Measurements from ENCODE around the gene XXYLT1.

The XXYLT1 gene

DNA sequence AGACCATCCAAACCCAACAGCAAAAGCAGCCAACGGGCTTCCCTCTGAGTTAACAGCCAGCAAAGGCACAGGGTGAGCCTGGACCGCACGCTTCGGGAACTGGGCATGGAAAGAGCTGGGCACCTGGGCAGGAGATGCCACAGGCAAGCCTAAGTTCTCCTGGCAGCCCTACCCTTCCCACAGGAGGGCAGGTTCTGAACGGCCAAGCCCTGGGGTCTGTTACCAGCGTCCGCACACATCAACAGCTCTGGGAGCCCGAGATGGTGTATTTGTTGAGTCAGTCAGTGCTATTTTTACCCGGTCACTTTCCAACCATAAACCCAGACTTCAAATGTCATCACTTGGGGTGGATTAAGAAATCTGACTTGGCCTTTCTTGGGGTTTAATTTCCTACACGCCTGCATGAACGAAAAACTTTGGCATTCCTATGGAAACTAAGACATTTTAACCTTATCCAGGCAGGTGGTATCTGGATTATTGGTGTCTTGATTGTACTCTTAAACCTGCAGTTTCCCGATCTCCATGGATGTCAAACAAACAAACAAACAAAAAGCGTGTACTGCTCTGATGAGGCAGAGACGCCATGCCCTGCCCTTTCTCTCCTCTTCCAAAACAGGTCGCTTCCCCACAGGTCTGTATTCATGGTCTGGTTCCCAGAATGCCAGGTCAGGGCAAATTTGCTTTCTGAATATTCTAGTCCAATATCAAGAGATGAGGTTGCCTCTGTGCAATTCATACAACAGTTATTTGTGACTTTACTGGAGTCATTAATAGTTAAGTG is 99.7 kb downstream of the XXYLT1 start:
- DNase-seq (ENCODE audit: low read depth in 4 of 4, low spot score in 1 of 4): no peak

DNA sequence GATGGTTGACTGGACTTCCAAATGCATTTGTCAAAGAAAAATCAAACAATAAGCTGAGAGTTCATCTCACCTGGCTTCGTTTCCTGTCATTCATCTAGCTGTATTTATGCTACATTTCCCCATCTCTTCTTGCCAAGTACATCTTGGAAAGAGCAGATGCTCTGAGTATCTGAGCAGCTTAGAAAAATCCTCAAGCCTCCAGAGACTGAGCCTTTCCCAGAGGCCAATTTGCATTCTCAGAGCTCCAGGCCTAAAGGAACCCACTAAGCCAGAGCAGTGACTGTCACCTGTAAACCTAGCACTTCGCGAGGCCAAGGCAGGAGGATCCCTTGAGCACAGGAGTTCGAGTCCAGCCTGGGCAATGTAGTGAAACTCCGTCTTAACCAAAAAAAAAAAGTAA is 100.5 kb downstream of the XXYLT1 start:
- DNase-seq (ENCODE audit: low read depth in 4 of 4, low spot score in 1 of 4): no peak

DNA sequence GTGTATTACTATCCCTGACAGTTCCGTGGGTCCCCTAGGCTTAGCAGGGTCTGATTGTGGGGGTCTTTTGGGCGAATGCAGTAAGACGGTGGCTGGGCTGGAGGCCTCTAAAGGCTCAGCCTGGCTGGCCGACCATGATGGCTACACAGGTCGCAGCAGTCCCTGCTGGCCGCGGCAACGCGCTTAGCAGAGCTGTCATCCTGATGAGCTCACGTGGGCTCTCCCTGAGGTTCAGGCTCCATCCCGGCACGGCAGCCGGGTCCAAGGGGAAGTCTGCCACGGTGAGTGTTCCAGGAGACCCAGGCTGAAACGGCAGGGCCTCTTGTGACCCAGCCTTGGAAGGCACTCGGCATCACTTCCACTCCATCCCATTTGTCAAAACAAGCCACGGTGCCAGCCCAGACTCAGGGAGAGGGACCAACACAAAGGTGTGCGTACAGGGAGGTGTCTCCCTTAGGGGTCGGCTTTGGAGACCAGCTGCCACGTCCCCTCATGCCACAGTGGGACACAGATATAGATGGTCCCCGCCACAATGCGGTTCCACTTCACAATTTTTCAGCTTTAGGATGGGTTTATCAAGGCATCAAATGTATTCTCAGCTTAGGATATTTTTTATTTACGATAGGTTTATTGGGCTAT is 101.8 kb downstream of the XXYLT1 start:
- no peak for DNase-seq (ENCODE audit: low read depth in 4 of 4, low spot score in 1 of 4)

DNA sequence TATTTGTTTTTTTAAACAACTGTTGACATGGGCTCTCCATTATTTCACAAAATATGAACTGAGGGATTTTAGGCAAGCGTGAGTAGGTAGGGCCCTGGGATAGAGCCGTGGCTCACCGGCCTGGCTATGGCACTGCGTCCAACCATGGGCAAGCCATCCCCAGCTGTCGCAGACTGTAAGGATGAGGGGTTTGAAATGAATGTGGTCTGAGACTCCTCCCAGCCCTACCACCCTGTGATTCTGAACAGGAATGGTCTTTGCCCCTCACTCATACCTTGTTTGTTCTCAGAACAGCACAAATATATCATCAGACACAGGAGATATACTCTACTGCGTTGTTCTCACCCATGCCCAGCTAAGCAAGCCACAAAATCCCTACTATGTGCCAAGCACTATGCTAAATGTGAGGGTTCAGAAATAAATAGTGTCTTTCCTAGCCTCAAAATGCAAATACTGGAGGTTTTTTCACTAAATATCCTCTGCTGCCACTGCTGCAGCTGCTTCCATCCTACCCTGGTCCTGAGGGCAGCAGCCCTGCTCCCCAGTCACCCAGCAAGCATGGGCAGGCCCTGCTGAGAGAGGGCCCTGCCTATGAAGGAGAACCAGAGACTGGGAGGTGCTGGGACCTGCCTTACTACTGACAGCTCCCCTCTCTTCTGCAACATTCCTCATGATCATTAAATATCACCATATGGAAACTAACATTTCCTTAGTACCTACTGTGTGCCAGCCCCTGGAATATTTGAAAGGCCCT is 102.8 kb downstream of the XXYLT1 start:
- no peak for DNase-seq (ENCODE audit: low read depth in 4 of 4, low spot score in 1 of 4)

DNA sequence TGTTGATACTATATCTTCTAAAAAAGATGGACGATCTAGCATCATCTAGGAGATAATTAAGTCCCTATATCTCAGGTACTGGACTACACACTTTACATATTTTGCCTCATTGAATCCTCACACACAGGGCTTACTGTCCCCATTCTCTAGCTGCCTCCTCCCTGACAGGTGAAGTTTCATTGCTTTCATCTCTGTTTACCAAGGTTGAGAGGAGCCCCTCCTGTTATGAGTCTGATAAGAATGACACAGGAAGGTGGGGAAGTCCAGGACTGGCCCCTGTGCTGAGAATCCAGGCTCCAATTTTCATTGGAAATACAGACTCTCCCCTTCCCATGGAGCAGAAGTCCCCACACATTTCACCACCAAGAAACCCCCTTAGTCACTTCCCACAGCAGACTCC is 105.2 kb downstream of the XXYLT1 start:
- no peak for DNase-seq (ENCODE audit: low read depth in 4 of 4, low spot score in 1 of 4)

DNA sequence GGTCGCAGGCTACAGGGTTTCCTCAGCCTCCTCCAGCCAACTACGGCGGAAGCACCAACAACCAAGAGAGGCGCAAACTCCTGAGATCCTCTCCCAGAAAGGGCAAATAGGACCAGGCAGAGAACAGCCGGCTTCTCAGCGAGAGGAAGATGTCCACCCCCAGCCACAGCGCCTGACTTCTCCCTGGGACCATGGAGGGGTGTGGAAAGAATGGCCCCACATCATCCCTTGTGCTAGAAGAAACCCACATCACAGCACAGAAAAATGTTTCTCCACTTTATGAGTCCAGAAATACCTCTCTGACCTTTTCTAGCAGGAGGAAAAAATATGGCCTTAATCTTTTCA is 105.7 kb downstream of the XXYLT1 start:
- no peak for DNase-seq (ENCODE audit: low read depth in 4 of 4, low spot score in 1 of 4)

DNA sequence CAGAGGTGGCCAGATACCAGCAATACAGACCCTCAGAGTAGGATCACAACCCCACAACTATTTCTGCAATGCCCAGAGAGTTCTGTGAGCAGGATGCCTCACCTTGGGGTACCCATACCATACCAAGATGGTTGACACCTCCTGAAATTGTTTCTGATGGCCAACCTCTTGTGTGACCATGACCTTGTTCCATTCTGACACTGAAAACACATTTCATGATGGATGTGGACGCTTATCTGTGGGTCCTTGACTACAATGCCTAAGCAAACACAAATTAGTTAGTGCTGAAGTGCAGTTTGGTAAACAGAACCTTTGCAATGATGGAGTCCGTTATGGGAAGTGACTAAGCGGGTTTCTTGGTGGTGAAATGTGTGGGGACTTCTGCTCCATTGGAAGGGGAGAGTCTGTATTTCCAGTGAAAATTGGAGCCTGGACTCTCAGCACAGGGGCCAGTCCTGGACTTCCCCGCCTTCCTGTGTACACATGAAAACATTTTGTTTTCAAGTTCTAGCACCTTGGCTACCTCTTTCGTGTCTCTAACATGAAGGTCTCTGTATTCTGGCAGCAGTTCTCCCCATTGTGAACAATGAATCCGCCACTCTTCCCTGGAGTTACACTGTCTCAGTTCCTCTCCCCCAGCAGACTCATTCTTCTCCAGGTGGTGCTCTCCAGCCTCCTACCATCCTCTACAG is 106.2 kb downstream of the XXYLT1 start:
- no peak for DNase-seq (ENCODE audit: low read depth in 4 of 4, low spot score in 1 of 4)

DNA sequence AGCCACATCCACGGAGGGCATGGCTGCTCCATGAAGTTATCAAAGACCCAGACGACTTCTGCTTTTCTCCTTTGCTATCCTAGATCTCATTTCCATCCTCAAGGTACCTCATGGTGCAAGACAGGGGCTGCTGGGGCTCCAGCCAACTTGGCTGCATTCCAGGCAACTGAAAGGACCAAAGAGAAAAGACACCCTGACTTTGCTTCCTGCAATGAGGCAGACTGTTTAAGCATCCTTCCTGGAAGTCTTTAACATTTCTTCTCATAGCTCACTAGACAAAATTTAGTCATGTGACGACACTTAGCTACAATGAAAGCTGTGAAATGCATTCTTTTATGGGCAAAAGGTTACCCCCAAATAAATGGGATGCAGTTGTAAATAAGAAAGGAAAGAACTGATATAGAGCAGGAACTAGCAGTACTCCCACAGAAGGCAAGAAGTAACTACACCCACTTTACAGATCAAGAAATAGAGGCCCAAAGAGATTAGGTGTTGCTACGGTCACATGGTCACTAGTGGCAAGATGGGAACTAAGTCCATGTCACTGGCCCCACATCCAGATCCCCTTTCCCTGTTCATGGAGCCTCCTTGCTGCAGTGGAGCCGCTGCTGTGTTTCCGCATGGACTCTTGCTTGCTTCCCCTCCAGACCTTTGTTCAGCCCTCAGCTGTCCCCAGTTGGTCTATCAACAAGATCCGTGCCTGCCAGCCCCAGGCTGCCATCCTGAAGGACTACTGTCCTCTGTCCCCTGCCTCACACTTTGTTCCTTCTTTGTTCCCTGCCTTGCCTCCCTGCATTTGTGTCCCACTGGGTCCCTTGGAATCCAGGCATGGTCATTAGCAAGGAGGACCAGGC is 107.0 kb downstream of the XXYLT1 start:
- DNase-seq (ENCODE audit: low read depth in 4 of 4, low spot score in 1 of 4): no peak

DNA sequence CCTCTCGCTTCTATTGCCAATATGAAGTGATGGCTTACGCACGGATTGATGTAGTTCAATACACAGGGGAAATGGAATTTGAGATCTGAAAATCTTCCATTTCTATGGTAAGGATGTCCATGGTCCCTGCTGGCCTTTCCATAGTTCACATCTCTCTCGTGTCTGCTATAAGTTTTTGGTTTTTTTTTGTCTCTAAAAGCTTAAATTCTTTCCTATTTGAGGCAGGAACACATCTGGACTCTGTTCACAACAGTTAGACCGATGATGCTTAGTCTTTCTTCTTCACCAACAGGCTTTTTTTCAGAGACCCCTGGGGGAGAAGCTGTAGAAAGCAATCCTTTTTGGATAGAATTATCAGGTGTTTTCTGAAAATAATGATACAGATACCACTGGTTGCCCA is 108.1 kb downstream of the XXYLT1 start:
- no peak for DNase-seq (ENCODE audit: low read depth in 4 of 4, low spot score in 1 of 4)

DNA sequence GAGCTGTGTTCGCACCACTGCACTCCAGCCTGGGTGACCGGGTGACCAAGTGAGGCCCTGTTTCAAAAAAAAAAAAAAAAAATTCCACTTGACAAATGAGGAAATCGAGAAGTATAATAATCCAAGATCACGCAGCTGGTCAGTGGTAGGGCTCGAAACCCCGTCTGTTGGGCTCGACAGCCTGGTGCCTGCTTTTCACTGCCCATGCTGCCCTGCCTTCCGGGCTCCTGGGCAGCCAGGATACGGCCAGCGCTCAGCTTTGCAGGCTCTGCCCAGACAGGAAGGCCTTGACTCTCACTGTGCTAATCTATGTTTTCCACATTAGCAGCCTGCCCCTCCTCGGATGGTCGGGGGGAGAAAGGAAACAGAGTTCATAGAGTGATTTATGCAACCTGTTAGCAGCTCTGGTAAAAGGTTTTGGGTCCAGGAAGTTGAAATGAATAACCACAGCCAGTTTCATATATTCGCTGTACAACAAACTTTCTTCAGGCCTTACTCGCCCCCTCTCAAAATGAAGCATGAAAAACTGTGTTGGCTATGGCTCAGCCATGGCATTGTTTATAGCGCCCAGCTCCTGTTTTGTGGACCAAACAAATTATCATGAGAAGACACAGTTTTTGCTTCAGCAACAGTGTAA is 108.8 kb downstream of the XXYLT1 start:
- no peak for DNase-seq (ENCODE audit: low read depth in 4 of 4, low spot score in 1 of 4)

DNA sequence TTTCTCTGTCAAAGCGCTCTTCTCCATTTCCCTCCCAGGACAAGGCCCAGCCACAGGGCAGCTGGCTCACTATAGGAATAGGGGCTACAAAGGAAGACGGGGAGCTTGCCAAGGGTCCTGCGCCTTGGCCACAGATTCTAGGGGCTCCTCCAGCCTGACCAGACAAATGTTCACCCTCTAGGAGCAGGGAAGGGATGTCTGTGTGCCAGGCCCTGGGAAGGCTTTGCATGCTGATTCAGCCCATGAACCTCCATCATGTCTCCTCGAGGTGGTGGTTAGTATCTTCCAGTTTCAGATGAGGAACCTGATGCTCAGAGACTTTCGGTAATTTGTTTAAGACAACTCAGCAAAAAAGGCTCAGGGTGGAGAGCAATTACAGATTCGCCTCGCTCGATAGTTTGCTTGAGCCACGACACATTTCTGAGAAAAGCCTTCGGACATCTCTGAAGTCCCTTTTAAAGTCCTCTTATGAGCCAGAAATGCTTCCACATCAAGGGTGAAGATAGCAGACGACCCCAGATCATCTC is 110.0 kb downstream of the XXYLT1 start:
- no peak for DNase-seq (ENCODE audit: low read depth in 4 of 4, low spot score in 1 of 4)

DNA sequence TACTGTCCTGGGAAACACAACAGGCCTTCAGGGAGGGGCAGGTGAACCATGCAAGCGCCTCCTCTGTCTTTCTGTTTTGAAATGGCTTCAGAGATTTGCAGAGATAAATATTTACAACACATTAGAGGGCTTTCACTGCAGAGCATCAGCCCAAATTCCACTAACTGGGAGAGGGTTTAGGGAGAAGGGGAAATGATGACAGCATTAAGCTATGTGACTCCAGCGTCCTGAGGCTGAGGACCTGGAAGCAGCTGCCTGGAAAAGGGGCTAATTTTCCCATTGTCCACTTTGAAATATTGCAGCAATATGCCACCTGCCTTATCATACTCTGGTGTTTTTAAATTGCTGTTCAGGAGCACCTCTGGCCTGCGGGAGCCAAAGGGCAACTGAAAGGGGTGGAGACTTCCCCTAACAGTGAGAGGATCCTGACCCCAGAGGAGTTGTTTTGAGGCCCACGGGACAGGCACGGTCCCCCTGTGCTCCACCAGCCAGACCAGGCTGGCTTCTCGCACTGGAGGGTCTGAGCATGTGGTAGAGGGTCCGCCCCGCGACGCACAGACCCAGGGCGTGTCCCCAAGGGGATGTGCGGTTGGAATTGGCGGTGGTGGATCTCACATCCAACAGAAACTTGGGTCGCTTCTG is 110.6 kb downstream of the XXYLT1 start:
- no peak for DNase-seq (ENCODE audit: low read depth in 4 of 4, low spot score in 1 of 4)

DNA sequence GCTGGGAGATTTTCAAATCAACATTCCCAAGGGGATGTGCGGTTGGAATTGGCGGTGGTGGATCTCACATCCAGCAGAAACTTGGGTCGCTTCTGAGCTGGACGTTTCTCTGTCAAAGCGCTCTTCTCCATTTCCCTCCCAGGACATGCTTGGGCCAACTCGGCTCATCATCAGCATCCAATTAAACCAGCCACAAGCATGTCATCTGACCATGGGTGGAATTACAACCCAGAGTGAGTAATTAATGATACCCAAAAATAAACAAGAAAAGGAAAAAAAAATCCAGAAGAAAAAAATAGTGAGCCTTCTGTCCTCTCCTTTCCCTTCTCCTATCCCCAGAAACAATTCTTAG is 111.2 kb downstream of the XXYLT1 start:
- DNase-seq (ENCODE audit: low read depth in 4 of 4, low spot score in 1 of 4): no peak

DNA sequence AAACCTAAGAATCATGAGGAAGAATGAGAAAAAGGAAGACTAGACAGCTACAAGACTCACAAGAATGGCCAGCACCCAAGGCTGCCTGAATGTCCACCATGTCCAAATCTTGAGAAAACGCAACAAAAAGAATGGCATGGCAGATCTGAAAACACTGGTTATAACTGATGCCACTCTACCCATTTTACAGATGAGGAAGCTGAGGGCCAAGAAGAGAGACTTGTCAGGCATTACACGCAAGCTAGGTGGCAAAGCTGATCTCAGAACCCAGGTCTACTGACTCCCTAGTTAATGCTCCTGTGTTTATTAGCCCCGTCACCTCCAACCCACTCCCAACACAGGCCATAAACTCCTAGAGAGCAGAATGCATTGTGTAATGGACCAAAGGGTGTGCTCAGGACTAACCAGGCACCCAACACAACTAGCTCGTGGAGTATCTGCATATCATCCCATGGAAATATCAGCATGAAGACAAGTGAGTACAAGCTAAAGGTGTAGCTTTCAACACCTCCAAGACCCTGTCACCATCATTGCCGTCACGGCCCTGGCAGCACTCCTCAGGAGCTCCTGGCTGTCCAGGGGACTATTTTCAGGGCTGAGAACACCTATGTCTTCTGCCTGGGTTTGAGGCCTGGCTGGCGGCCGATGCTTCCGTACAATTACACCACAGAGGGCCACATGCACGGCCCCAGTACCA is 111.7 kb downstream of the XXYLT1 start:
- DNase-seq (ENCODE audit: low read depth in 4 of 4, low spot score in 1 of 4): no peak

DNA sequence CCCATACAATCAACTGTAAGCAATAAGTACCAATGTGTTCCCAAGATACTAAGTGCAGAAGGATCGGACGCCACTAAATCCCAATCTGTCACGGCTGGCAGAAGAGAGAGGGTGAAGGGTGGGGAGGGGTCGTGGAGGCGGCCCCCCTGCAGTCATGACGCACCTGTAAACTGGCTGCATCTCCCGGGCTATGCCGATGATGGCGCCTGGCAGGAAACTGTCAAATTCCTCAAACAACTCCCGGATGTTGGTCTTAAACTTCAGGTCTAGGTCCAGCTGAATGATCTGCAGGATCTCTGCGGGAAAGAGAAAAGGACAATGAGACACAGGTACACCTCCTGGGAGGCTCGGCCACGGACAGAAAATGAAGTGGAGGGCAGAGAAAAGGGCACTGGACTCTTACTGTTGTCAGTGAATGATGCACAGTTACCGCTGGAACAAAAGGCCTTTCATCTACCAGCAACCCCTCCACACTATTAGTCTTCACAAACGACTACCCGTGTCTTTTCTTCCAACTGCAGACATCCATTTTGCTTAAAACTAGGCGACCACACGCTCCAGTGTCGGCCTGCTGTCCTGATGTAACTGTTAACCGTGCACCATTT is 114.6 kb downstream of the XXYLT1 start:
- no peak for DNase-seq (ENCODE audit: low read depth in 4 of 4, low spot score in 1 of 4)

DNA sequence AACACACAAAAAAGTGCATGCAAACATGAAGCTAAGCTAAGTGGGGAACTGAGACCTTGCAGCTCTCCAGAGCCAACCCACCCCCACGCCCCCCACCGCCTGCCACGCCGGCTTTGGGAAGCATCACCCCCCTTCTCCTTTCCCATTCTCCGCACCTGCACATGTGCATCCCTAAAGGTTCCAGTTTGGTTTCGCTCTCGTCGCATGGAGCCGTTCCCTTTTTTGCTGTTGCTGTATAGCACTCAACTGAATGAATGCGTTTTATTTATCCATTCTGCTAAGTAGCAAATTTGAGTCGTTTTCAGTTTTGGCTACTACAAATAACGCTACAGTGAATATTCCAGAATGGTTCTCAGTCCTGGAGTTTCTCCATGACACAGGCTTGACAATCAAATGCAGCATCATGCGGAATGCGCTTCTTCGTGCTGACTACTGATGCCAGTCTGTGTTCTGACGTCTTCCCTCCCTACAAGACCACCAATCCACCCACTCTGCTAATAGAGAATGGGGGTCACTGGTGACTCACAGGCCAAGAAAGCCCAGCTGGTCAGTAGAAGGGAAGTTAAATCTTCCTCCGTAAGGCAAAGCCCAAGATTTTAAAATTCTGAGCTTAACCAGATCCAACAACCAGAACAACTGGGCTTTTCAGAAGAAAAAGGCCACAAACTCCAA is 115.3 kb downstream of the XXYLT1 start:
- no peak for DNase-seq (ENCODE audit: low read depth in 4 of 4, low spot score in 1 of 4)

DNA sequence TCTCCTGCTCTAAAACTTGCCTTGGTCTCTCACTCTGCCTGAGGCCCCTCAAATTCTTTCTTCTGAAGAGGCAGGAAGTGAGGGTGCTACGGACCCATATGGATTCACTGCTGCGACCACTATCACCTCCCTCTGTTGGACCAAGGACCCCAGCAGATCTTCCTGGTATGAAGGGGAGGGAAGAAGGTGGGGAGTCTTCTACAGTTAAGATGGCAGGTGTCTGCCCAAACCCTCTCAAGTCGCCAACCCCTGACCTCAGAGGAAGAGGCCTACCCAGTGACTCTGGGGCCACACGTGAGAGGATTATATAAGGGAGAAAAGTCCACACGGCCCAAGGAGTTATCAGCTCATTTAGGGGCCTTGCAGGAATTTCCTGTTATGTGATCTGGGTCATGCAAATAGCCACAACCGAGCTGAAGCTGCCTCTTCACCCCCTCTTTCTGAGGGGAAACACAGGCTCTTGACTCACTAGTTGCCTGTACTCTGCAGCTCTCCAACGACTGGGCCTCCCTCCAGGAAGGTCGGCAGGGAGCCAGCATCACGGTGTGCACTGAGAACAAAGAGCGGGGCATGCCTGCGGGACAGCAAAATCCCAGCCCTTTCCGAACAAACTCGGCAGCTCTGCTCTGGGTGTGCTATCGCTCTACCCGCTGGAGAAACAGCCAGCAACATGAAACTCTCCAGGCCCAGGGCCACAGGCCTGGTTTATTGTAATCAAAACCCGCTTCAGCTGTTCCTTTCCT is 116.0 kb downstream of the XXYLT1 start:
- no peak for DNase-seq (ENCODE audit: low read depth in 4 of 4, low spot score in 1 of 4)

All from stimulated activated CD4-positive, alpha-beta T cell treated with anti-CD3 and anti-CD28 coated beads, Interleukin-1b, Interleukin-23, amount 100 ng/mL, for 24 hours (primary cell).